ENCODE measurements around the gene CCSER1.

CCSER1 gene

DNA sequence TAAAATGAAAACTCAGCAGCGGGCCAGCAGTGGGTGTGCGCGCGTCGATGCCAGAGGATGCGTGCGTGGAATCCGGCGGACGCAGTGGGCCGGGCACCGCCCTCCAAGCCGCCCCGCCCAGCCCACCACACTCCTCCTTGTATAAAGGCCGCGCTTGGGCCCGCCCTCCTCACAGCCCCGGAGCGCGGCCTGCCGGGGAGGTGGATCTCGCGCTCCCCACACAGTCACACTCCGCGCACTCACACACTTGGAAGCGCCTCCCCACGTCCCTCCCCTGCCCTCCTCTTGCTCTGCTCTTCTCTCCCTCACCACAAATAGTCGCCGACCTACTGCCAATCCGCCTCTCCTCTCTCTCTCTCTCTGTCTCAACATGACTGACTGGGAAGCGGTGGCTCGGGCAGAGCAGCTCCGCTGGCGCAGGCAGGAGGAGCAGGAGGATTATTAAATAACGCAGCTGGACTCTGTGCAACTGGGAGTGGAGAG is at the start of gene CCSER1:
Gene CCSER1 (plus strand): TSS at position 172 of the 483 bp plus-strand sequence.
- DNase-seq (ENCODE audit: low read depth in 1 of 2, low spot score in 1 of 2) = peak in 1 of 2 donors; percentile 9

DNA sequence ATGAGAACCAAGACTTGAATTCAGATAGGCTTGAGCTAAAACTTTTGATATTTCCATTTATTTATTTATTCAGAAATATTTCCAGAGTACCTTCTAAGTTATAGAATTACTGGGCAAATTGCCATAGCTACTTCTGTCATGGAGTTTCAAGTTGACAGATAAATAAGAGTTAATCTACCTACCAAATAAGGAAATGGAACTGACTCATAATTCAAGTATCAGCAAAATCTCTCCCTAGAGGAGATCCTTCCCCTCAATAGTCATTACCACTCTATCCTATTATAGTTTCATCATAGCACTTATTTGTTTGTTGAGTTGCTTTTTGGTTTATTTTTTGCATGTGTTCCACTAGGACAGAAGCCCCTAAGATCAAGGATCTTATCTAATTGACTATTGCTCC is 48.8 kb upstream of the CCSER1 start:
- no peak for DNase-seq (ENCODE audit: low read depth in 1 of 2, low spot score in 1 of 2)

GRCh38 chr4:90080116-90080515 is 47.1 kb upstream of the CCSER1 start:
- no peak for DNase-seq (ENCODE audit: low read depth in 1 of 2, low spot score in 1 of 2)

- no peak for DNase-seq (ENCODE audit: low read depth in 1 of 2, low spot score in 1 of 2)
These were observed 45.6 kb upstream of the CCSER1 start for GRCh38 chr4:90081432-90082144.

GRCh38 chr4:90082449-90082848 is 44.7 kb upstream of the CCSER1 start:
- no peak for DNase-seq (ENCODE audit: low read depth in 1 of 2, low spot score in 1 of 2)

GRCh38 chr4:90084277-90084966 is 42.8 kb upstream of the CCSER1 start:
- no peak for DNase-seq (ENCODE audit: low read depth in 1 of 2, low spot score in 1 of 2)

GRCh38 chr4:90084967-90085295 is 42.3 kb upstream of the CCSER1 start:
- DNase-seq (ENCODE audit: low read depth in 1 of 2, low spot score in 1 of 2) = no peak

DNA sequence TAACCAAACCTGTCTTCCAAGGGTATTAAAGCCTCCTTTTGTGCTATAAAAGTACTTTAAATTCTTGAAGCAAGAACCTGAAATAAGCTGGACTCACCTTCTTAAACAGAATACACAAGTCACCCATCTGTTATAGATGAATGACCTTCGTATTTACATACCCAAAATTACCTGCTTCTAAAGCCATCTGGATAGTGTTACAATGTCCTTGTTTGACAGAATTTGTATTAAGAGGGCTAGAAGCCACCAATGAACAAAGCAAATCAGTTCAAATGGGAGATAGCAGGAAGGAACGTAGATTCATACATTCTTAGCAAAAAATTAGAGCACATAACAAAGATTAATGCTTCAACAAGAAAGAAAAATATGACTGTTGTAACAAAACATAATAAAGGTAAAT is 33.7 kb upstream of the CCSER1 start:
- no peak for DNase-seq (ENCODE audit: low read depth in 1 of 2, low spot score in 1 of 2)

- no peak for DNase-seq (ENCODE audit: low read depth in 1 of 2, low spot score in 1 of 2)
These were observed 32.2 kb upstream of the CCSER1 start for GRCh38 chr4:90095000-90095399.

DNA sequence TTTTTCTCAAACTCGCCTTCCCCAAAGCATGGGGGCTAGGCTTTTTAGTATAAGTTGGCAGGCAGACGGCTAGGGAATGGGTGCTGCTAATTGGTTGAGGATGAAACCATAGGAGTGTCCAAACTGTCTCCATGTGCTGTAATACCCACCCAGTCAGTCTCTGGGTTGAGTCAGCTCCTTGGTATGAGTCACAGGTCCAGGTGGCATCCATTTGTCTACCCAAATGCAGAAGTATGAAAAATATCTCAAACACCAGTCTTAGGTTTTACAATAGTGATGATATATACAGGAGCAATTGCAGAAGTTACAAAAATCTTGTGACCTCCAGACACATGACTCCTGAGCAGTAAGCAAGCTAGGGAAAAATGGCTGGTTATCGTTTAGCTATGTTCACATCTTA is 27.4 kb upstream of the CCSER1 start:
- no peak for DNase-seq (ENCODE audit: low read depth in 1 of 2, low spot score in 1 of 2)

DNA sequence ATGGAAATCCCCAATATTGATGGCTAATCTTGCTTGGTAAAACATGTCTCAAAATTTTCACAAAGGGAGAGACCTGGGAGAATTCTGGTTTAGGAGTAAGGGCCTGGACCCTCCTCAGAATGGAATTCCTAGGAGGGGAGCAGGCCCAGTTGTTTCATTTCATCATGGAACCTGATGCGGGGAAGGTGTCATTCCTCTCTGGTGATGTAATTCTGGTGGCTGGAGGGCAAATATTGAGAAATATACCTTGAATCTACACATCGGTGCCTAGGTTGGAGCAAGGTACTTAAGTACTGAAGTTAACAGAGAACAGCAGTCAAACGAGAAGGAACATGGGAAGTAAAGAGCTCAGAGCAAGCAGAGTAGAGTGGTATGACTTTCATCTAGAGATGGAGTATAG is 23.2 kb upstream of the CCSER1 start:
- no peak for DNase-seq (ENCODE audit: low read depth in 1 of 2, low spot score in 1 of 2)

DNA sequence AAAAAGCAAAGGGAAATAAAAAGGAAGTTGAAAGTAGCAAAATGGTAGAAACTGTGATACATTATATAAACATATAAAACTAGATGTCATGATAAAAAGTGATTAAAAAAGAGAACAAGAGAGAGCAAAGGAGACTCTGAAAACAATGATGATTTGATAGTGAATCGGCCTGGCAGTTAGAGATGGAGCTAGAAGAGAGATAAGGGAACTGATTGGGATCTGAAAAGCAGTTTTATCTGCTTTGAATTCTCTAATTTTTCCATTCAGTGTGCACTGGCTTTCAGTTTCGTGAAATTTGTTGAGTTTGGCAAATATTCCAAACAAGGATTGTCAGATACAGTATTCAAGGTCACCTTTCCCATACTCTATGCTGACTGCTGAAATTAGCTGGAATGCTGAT is 21.9 kb upstream of the CCSER1 start:
- DNase-seq (ENCODE audit: low read depth in 1 of 2, low spot score in 1 of 2) = no peak

- DNase-seq (ENCODE audit: low read depth in 1 of 2, low spot score in 1 of 2) = no peak
These were observed 14.5 kb upstream of the CCSER1 start for GRCh38 chr4:90112715-90113114.

- DNase-seq (ENCODE audit: low read depth in 1 of 2, low spot score in 1 of 2) = no peak
These were observed 13.2 kb upstream of the CCSER1 start for GRCh38 chr4:90113881-90114457.

DNA sequence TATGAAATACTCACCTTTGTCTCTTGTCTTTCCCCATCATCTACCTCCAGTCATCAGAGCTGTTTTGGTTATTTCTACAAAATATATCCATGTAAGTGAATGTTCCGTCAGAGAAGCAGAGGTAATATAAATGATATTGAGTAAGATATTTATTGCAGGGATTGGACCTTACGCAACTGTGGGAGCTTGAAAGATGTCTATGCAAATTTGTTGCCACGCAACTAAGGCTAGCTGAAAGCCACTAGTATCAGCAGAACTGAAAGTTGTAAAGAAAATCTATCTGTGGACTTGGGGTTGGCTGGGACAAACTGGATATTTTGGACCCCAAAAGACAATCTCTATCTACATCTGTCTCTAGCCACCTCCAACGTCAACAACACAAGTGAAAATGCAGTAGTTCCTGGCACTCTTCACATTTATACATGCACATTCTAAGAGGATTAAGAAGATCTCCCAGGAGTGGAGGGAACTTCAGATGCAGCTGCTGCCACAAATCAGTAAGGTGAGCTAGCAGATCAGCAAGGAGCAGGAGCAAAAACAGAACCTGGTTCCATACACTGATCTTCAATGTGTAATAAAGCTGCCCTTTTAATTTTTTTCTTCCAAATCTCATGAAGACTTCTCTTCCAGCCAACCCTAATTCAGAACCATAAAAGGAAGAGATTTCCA is 8.5 kb upstream of the CCSER1 start:
- DNase-seq (ENCODE audit: low read depth in 1 of 2, low spot score in 1 of 2) = no peak

DNA sequence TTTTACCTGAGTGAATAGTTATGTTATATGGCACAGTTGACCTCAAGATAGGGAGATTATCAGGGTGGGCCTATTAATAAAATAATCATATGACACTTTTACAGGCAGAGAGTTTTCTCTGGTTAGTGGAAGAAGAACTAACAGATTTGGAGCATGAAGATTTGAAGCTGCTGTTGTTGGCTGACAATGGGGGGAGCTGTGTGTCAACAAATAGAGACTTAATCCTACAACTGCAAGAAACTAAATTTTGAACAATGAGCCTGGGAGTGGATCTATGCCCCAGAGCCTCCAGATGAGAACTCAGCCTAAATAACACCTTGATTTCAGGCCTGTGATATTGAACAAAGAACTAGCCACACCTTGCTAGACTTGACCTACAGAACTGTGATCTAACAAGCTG is 7.2 kb upstream of the CCSER1 start:
- DNase-seq (ENCODE audit: low read depth in 1 of 2, low spot score in 1 of 2) = no peak

DNA sequence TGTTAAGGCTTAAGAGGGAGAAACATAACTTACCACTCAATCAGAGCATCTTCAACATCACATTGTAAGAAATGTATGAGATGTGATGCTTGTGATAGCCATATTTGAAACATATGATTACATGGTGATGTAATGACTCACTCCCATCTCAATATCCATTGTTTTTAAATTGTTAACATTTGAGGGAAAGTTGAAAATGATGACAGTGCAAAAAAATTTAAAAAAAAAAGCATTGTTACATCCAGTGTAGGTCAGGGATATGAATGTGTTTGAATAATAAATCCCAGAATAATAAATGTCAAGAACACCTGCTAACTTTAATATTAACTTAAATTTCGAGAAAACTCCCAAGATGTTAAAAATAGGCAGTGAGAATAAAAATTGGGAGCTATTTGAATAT is 6.4 kb upstream of the CCSER1 start:
- no peak for DNase-seq (ENCODE audit: low read depth in 1 of 2, low spot score in 1 of 2)

DNA sequence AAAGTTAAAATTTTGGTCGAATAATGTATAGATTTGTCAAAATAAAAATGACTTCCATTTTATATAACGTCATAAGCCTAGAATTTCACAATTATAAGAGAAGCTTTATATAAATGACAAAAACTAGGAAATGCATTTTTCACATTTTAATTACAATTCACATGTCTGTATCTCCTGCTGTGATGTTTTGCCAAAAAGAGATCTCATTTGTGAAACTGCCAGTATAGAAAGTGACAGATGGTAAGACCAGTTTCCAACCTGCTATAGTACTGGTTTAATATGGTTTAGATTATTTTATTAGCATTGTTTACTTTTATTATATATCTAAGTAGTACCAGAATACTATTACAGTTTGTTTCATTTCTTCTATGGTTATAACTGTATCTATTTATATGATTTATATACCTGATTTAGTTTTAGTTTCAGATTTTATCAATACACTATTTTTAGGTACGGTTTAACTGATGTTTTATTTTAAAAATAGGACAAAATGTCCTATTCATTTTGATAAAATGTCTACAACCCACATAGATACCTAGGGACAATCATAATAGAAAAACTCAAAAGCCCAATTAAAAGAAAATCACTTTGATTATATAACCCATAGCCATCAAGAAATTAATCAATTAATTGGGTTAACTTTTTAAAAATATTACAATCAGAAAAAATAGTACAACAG is 5.4 kb upstream of the CCSER1 start:
- no peak for DNase-seq (ENCODE audit: low read depth in 1 of 2, low spot score in 1 of 2)

GRCh38 chr4:90122355-90122748 is 4.8 kb upstream of the CCSER1 start:
- DNase-seq (ENCODE audit: low read depth in 1 of 2, low spot score in 1 of 2) = no peak

DNA sequence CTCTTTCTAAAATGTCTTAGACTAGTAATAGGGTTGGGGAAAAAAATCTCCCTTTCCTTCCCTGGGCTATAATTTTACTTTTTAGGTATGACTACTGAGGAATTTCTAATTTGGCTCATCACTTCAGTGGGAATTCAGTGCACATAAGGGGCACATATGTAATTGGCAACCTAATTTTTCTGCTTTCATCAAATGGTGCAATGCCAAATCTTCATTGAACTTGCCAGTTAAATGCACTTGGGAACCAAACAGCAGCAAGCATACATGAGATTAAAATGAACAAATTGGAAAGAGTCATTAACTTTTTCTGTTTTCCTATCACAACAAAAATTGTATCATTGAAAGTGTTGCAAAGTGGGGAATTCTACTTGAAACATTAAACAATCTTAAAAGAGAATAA is 2.9 kb upstream of the CCSER1 start:
- DNase-seq (ENCODE audit: low read depth in 1 of 2, low spot score in 1 of 2) = no peak

- no peak for DNase-seq (ENCODE audit: low read depth in 1 of 2, low spot score in 1 of 2)
These were observed 389 bp upstream of the CCSER1 start for GRCh38 chr4:90126805-90127204.

All from activated CD4-positive, alpha-beta T cell treated with anti-CD3 and anti-CD28 coated beads, Interleukin-2, amount 50 U/mL, for 24 hours (primary cell).